NB4 (cell line): Measurements from ENCODE around the gene GGT6.
"Not testable (repeated sequence)": the region's sequence is repeated elsewhere in the genome, so short reads cannot be mapped to it uniquely, and the experiment has no call there.

ENCODE experiments used
- DNase-seq: peaks from one replicate; pipeline ENCODE4 v3.0.0; 2010; ENCODE audit warnings: low read depth
- H3K4me3 ChIP-seq: one replicate; pipeline ENCODE4 v1.5.1; 2011; ENCODE audit warnings: mild to moderate bottlenecking, low read depth, low read length, moderate library complexity
- CTCF ChIP-seq: IDR thresholded peaks from one replicate; pipeline ENCODE4 v1.5.1; 2012; ENCODE audit warnings: low read depth, low read length
- MAX ChIP-seq: IDR thresholded peaks from 2 replicates; pipeline ENCODE4 v1.6.1; 2011; ENCODE audit warnings: low read depth, low read length
- MYC ChIP-seq: IDR thresholded peaks from 2 replicates; pipeline ENCODE4 v1.6.1; 2011; ENCODE audit warnings: low read depth, low read length
- POLR2A ChIP-seq: IDR thresholded peaks from 2 replicates; pipeline ENCODE4 v1.6.1; 2011; ENCODE audit warnings: mild to moderate bottlenecking; ENCODE audit not compliant: insufficient read length; ENCODE audit errors: extremely low read depth

GGT6 gene

GRCh38 chr17:4605826-4606225 lies 45.4 kb upstream of the GGT6 start:
- DNase-seq: peak; percentile 70
- TF ChIP-seq MAX: 0 out of 2 replicates have a peak, but pooled peaks have one; percentile 32
- no peak for TF ChIP-seq CTCF

GRCh38 chr17:4604736-4605135 lies 44.4 kb upstream of the GGT6 start:
- not testable (repeated sequence) for DNase-seq, H3K4me3 ChIP-seq

More at GRCh38 chr17:4605826-4606225, 45.4 kb upstream of the GGT6 start:
- H3K4me3 ChIP-seq: no peak overlapping the region

- no peak overlapping the region for H3K4me3 ChIP-seq
- no peak for DNase-seq
- no peak for TF ChIP-seq CTCF
Observed at GRCh38 chr17:4604111-4604644, 43.8 kb upstream of the GGT6 start.

- no peak overlapping the region for H3K4me3 ChIP-seq
- TF ChIP-seq MYC: no peak
- no peak for TF ChIP-seq MAX
- no peak for TF ChIP-seq CTCF
- no peak for TF ChIP-seq POLR2A
- no peak for DNase-seq
Observed at GRCh38 chr17:4602041-4602440, 41.7 kb upstream of the GGT6 start.

GRCh38 chr17:4601326-4601725 lies 40.9 kb upstream of the GGT6 start:
- no peak overlapping the region for H3K4me3 ChIP-seq
- TF ChIP-seq CTCF: no peak
- no peak for TF ChIP-seq MYC
- TF ChIP-seq POLR2A: no peak
- no peak for TF ChIP-seq MAX
- DNase-seq: no peak

GRCh38 chr17:4600563-4600962 lies 40.2 kb upstream of the GGT6 start:
- no peak for DNase-seq
- TF ChIP-seq CTCF (no peak), POLR2A (no peak), MAX (no peak), MYC (no peak)
- no peak overlapping the region for H3K4me3 ChIP-seq
